Prostate gland (tissue), 2 donors: ENCODE data around the gene GSDME.
"Not testable (repeated sequence)": the region's sequence is repeated elsewhere in the genome, so short reads cannot be mapped to it uniquely, and the experiment has no call there.

Source experiments
- POLR2A ChIP-seq: fragments of 450-650 bp; IDR thresholded peaks from one replicate; pipeline ENCODE4 v1.6.1; 2016; ENCODE audit warnings: antibody characterized with exemption, mild to moderate bottlenecking
- POLR2AphosphoS5 ChIP-seq: sonication (generic); formaldehyde crosslinking; IDR thresholded peaks from one replicate; pipeline ENCODE4 v1.6.1; 2017; ENCODE audit warnings: antibody characterized with exemption
- TF ChIP-seq, protein P1 (sequence below), 4 experiments: fragments of 200-600 bp in 2 of 4; fragments of 450-650 bp in 2 of 4; sonication (generic) in 2 of 4; IDR thresholded peaks; 1 replicate in 3 of 4; 2 replicates in 1 of 4; pipeline ENCODE4 v1.5.1; 2016 to 2019; ENCODE audit warnings: antibody characterized with exemption in 4 of 4, mild to moderate bottlenecking in 2 of 4, moderate library complexity in 2 of 4

- TF ChIP-seq, protein P1, sequence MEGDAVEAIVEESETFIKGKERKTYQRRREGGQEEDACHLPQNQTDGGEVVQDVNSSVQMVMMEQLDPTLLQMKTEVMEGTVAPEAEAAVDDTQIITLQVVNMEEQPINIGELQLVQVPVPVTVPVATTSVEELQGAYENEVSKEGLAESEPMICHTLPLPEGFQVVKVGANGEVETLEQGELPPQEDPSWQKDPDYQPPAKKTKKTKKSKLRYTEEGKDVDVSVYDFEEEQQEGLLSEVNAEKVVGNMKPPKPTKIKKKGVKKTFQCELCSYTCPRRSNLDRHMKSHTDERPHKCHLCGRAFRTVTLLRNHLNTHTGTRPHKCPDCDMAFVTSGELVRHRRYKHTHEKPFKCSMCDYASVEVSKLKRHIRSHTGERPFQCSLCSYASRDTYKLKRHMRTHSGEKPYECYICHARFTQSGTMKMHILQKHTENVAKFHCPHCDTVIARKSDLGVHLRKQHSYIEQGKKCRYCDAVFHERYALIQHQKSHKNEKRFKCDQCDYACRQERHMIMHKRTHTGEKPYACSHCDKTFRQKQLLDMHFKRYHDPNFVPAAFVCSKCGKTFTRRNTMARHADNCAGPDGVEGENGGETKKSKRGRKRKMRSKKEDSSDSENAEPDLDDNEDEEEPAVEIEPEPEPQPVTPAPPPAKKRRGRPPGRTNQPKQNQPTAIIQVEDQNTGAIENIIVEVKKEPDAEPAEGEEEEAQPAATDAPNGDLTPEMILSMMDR (IDR thresholded peaks at IDR 0.05): not testable (repeated sequence)
- TF ChIP-seq POLR2A, POLR2AphosphoS5: not testable (repeated sequence)
Observed at GRCh38 chr7:24794751-24795406, 37.6 kb upstream of the GSDME start.
